GM18507 (cell line): ENCODE data around the gene POLL.

Experiments used
- DNase-seq: peaks from one replicate; pipeline ENCODE4 v3.0.0; 2011; ENCODE audit warnings: low read depth; ENCODE audit not compliant: insufficient read length; ENCODE audit errors: extremely low spot score
- FAIRE-seq: peaks from 2 replicates; lab custom pipeline; 2011; peaks lifted over from hg19 to GRCh38; lab: Jason Lieb, UNC

The POLL gene

DNA sequence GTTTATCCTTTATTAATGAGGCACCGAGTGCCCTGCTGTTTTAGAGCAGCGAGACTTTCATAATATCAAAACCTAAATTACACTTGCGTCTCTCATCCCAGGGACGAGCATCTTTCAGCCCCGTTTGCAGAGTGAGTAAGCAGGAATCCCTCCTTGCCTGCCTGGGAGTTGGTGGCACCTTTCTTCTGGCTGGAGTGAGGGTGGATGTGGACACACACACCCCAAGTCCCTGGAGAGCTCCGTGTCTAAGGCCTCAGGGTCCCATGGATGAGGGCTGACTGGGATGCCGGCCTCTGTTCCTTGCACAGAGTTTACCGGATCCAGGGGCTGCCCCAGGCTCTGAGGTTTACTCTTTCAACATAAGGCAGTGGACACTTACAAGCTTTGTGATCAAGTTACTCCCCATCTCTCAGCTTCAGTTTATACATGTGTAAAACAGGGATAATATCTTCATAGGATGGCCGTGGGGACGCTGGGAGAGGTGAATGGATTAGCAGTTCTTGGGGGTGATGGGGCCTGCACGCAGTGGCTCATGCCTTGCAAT is 24.5 kb downstream of the POLL start:
- DNase-seq (no peak), FAIRE-seq (no peak)

DNA sequence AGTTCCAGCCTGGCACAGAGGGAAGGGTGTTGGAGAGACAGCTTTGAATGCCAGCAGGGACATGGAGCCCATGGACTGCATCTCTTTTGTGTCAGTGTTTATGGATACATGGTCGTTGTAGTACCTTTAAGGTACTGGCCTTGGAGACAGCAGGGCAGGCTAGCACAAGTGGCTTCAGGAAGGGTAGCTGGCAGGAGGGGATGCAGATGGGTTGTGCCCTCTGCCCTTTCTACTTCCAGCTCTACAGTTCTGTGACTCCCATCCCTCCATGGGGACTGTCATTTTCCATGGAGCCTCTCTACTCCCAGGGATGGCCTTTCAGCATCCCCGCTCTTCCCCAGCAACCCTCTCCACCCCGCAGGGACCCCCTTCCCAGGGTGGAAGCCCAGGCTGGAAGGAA is 25.1 kb downstream of the POLL start:
- FAIRE-seq, result no peak

GRCh38 chr10:101562231-101562630 is 25.8 kb downstream of the POLL start:
- FAIRE-seq (no peak), DNase-seq (no peak)

More for the DNA sequence above, 25.1 kb downstream of the POLL start:
- no peak for DNase-seq

DNA sequence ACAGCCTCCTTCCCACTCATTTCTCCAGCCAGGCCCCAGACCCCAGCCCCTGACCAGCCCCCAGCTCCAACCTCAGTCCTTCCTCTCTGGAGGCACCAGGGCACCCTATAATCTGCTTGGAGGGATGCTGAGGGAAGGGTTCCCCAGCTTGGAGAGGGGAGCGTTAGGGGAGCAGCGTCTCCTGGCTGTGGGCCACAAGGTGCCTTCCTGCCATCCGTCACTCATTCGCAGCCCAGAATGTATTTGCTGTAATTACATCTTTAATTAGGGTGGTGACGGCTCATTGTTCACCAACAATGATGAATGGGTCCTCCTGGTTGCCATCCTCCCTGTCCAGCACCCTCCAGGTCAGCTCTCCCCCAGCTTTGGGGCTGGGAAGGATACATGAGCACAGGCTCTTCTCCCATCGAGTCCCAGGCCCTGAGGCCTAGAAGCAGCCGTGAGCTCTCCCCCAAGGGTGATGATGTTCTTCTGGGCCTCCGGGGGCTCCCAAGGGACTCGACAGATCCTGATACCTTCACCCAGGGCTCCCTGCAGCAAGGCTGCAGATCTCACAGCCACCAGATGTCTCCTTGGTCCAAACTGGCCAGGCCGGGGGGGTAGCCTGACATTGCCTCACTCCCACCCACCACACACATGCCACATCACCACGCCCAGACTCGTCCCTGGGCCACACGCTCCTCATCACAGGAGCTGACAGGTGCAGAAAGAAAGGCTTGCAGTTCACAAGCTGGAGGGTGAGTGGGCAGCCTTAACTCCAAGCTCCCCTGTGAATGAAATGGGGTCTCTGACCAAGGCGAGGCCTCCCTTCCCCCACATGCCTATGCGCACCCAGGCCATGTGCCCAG is 26.8 kb downstream of the POLL start:
- FAIRE-seq, result no peak
- DNase-seq, result no peak

- no peak for FAIRE-seq
These were observed 27.6 kb downstream of the POLL start for GRCh38 chr10:101560298-101561067.

GRCh38 chr10:101559596-101560297 is 28.3 kb downstream of the POLL start:
- DNase-seq (no peak), FAIRE-seq (no peak)

More at GRCh38 chr10:101560298-101561067, 27.6 kb downstream of the POLL start:
- no peak for DNase-seq

GRCh38 chr10:101558671-101559595 is 29.1 kb downstream of the POLL start:
- no peak for FAIRE-seq
- no peak for DNase-seq

DNA sequence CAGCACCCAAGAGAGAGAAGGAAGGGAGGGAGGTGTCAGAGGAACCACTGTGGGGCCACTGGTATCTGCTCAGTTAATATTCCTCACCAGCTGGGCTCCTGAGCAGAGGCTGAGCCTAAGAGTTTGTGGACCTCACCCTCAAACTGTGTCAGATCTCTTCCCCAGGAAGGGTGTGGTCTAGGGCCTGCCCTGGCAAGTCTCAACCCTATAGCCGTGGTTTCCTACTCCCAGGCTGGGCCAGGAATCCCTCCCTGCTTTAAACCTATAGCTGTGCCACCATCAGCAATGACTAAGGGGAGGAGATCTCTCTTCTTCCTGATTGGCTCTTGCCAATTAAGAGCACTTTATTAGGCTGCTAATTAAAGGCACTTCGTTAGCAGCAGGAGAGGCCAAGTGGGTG is 29.9 kb downstream of the POLL start:
- no peak for DNase-seq
- FAIRE-seq, result no peak

GRCh38 chr10:101557541-101557940 is 30.5 kb downstream of the POLL start:
- DNase-seq (no peak), FAIRE-seq (no peak)

DNA sequence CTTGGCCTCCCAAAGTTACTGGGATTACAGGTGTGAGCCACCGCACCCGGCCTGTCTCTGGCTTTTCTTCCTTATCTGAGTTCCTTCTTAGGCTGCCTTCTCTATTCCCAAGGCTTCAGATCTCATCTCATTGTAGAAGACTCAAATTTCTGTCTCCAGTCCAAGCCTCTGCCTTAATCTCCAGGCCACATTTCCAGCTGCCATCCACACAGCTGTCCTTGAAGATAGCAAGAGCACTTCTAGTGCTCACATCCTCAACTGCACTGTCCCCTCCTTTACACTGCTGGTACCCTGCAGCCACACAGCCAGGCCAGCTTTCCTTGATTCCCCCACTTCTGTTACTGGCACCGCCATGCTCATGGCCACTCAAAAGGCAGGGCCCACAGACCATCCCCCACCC is 35.6 kb downstream of the POLL start:
- FAIRE-seq (no peak), DNase-seq (no peak)

GRCh38 chr10:101550965-101551364 is 37.1 kb downstream of the POLL start:
- DNase-seq, result no peak
- no peak for FAIRE-seq

GRCh38 chr10:101545898-101546297 is 42.2 kb downstream of the POLL start:
- no peak for FAIRE-seq
- DNase-seq, result no peak

GRCh38 chr10:101538446-101538845 is 49.6 kb downstream of the POLL start:
- no peak for FAIRE-seq
- no peak for DNase-seq

GRCh38 chr10:101536800-101537199 is 51.3 kb downstream of the POLL start:
- FAIRE-seq (peak; percentile 83), DNase-seq (no peak)

GRCh38 chr10:101535949-101536348 is 52.1 kb downstream of the POLL start:
- DNase-seq, result no peak

DNA sequence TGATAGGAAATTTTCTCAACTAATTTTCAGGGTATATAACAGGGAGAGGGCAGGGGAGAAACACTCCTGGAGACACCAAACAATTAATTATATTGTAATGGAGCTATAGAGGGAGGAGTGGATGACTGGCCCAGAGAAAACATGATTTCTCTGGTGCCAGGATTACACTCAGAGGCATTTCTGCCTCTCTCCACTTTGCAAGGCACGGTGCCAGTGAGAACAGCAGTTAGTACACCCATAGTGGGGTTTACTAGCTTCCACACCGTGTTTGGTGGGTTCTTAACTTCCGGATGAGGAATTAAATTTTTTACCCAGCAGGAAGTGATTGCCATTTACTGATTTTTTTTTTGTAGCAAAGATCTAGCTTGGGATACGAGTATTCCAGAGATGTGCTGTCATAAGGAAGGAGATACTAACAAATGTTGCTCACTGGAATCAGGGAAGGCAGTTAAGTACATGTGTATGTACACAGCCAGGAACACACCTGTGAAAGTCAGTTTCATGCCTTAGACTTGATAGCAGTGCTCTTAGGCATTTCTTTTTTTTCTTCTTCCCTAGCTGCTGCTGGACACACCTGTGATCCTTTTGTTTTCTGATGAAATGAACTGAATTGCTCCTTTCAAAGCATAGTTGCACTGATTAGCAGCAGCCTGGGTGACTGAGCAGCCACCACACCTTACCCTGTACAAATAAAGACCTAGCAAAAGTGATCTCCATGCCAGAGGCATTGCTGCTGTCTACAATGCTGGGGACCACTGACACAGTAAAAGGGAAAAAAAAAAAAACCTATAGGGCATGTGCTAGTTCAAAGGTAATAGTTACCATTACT is 58.1 kb downstream of the POLL start:
- no peak for DNase-seq
- FAIRE-seq, result no peak

More at GRCh38 chr10:101535949-101536348, 52.1 kb downstream of the POLL start:
- FAIRE-seq, result no peak

DNA sequence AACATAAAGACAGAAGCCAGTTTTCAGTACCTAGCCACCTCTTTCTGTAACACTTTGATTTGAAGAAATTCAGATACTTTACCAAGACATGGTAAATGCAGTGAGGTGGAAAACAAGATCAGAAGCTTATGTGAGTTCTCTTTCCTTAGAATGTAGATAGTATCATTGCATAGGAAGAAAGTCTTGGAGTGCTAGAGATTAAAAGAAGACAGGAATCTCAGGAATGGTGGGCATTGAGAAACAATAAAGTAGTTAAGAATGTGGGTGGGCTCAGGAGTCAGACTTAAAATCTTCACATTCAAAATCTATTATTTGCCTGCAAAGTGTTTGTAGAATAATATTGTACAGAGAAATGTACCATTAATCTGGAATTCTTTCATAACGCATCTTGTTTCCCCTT is 58.9 kb downstream of the POLL start:
- FAIRE-seq (no peak), DNase-seq (no peak)
